ENCODE results near the gene AP2A1. TPM values are rescaled to one million over a fixed set of nuclear protein-coding genes. Genes with fewer than 3 reads are reported as not detected.

Gene AP2A1
- total and polyA plus RNA-seq, 10 of the 15 experiments (the other 5 are each of a cell fraction or from before 2014, with no cell fraction given), result 0.68 to 78.8 (median 33.8) TPM

DNA sequence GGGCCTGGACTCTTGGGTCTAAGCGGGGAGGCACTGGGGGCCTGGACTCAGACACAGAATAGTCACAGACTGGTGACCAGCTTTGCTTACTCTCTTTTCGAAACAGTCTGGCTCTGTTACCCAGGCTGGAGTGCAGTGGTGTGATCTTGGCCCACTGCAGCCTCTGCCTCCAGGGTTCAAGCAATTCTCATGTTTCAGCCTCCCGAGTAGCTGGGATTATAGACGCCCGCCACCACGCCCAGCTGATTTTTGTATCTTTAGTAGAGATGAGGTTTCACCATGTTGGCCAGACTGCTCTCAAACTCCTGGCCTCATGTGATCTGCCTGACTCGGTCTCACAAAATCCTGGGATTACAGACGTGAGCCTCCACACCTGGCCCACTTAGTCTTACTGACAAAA lies 62.4 kb downstream of the AP2A1 start (continued):
- TF ChIP-seq, protein P1, sequence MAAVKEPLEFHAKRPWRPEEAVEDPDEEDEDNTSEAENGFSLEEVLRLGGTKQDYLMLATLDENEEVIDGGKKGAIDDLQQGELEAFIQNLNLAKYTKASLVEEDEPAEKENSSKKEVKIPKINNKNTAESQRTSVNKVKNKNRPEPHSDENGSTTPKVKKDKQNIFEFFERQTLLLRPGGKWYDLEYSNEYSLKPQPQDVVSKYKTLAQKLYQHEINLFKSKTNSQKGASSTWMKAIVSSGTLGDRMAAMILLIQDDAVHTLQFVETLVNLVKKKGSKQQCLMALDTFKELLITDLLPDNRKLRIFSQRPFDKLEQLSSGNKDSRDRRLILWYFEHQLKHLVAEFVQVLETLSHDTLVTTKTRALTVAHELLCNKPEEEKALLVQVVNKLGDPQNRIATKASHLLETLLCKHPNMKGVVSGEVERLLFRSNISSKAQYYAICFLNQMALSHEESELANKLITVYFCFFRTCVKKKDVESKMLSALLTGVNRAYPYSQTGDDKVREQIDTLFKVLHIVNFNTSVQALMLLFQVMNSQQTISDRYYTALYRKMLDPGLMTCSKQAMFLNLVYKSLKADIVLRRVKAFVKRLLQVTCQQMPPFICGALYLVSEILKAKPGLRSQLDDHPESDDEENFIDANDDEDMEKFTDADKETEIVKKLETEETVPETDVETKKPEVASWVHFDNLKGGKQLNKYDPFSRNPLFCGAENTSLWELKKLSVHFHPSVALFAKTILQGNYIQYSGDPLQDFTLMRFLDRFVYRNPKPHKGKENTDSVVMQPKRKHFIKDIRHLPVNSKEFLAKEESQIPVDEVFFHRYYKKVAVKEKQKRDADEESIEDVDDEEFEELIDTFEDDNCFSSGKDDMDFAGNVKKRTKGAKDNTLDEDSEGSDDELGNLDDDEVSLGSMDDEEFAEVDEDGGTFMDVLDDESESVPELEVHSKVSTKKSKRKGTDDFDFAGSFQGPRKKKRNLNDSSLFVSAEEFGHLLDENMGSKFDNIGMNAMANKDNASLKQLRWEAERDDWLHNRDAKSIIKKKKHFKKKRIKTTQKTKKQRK (IDR thresholded peaks at IDR 0.05; ENCODE audit: low read depth, low read length), result no peak
- TF ChIP-seq SUZ12 (IDR thresholded peaks at IDR 0.05; ENCODE audit: unreplicated experiment), result no peak
- TF ChIP-seq SPI1 (IDR thresholded peaks at IDR 0.05; ENCODE audit: borderline replicate concordance, insufficient read depth, low read depth, low read length), result no peak

- RAD21 ChIA-PET (ENCODE audit: unreplicated experiment), result no interaction called here
- no peaks in the 10 kb centered on the region for H3K79me2 ChIP-seq (ENCODE audit: control insufficient read depth, insufficient read depth, low read length)
- no TSS peak for BruUV-seq (replicated peaks)
- no peak for ATAC-seq
- H2AFZ ChIP-seq (ENCODE audit: control insufficient read depth, low read depth, low read length), result no peak overlapping the region
- H4K20me1 ChIP-seq (ENCODE audit: control insufficient read depth, insufficient read depth), result peaks cover 3% of the 10 kb centered on the region
- CTCF ChIA-PET, result no interaction called here
- 80% methylated on average over 18 of the region's 18 CpGs for WGBS (ENCODE audit: insufficient coverage, insufficient replicate concordance, low lambda C conversion rate, missing lambda C conversion rate)
- TF ChIP-seq IRF3 (IDR thresholded peaks at IDR 0.05) (no peak), PML (IDR thresholded peaks at IDR 0.05; ENCODE audit: low read length) (no peak), ATF7 (IDR thresholded peaks at IDR 0.05; ENCODE audit: low read depth) (no peak), NR2C2 (IDR thresholded peaks at IDR 0.05; ENCODE audit: borderline replicate concordance, control insufficient read depth, insufficient read length, low read depth) (no peak)
- peaks cover 12 to 24% of the 10 kb centered on the region in 2 experiments for H3K36me3 ChIP-seq (ENCODE audit: control insufficient read depth in 2 of 2, insufficient read depth in 2 of 2, low read length in 1 of 2)
- no peak for FAIRE-seq
- no peak overlapping the region for H3K9ac ChIP-seq (ENCODE audit: control insufficient read depth, insufficient read depth, low read length)
- SMC1A ChIA-PET (ENCODE audit: uncharacterized antibody, unreplicated experiment), result no interaction called here
- no peaks in the 10 kb centered on the region for H3K4me1 ChIP-seq (ENCODE audit: control insufficient read depth, insufficient read depth, low read length)
- POLR2A ChIA-PET, result interaction anchor here (1.1 kb wide), 1 partner anchor 82 kb away, joined by 5 read pairs; no protein-coding TSS in a partner anchor
- DNase-seq (ENCODE audit: low read depth, low spot score), result no peak
- no peak overlapping the region for H3K4me2 ChIP-seq (ENCODE audit: control insufficient read depth, insufficient read depth)
- intact Hi-C loops (cut with micrococcal nuclease; ENCODE audit: unreplicated experiment), result no loop called here
- in situ Hi-C loops (cut with MboI), result no loop called here
- no peaks in the 10 kb centered on the region for H3K9me3 ChIP-seq (replicated peaks; ENCODE audit: control insufficient read depth, insufficient read depth, low read length)
- H3K4me3 ChIP-seq, result no peak overlapping the region
- no peaks in the 10 kb centered on the region for H3K27me3 ChIP-seq (replicated peaks in 1 of 2; ENCODE audit: control insufficient read depth in 2 of 2, insufficient read depth in 2 of 2, low read length in 1 of 2)
- no peak overlapping the region for H3K27ac ChIP-seq (ENCODE audit: control insufficient read depth, insufficient read depth)
Observed at GRCh38 chr19:49829721-49830120, 62.9 kb downstream of the AP2A1 start.

Measured in GM12878 (cell line).